Astrocyte of the cerebellum (primary cell): ENCODE results near the gene CPNE5.

Experiments
- DNase-seq: peaks from one replicate; pipeline ENCODE4 v3.0.0-alpha.2; 2011; ENCODE audit warnings: low read depth
- H3K4me3 ChIP-seq: 2 replicates; pipeline ENCODE4 v1.5.1; 2011; ENCODE audit warnings: mild to moderate bottlenecking, low read depth, low read length, moderate library complexity
- CTCF ChIP-seq: IDR thresholded peaks from 2 replicates; pipeline ENCODE4 v1.5.1; 2012; ENCODE audit warnings: low read length, low read depth, moderate library complexity, mild to moderate bottlenecking; ENCODE audit errors: missing control alignments
- in situ Hi-C: cut with HindIII; loops from 2 replicates; pipeline ENCODE4 v1.10.0; 2017; ENCODE audit warnings: low sequenced_read_pairs

CPNE5 gene

GRCh38 chr6:36875250-36875633 lies 36.0 kb upstream of the CPNE5 start:
- in situ Hi-C loops = no loop called here
- no peak for DNase-seq
- TF ChIP-seq CTCF = no peak
- H3K4me3 ChIP-seq = peak overlapping the region; percentile 80

- TF ChIP-seq CTCF = no peak
- in situ Hi-C loops = no loop called here
- DNase-seq = peak; percentile 80
- peak within 1 kb of the TSS; percentile 80 for H3K4me3 ChIP-seq
Observed at GRCh38 chr6:36874443-36875249, 35.4 kb upstream of the CPNE5 start, which contains the start of gene PPIL1. Gene PPIL1, minus strand, starts transcription at chr6:36874803. Its CDS starts 31 bp downstream, at chr6:36874772.

- in situ Hi-C loops = no loop called here
- peak overlapping the region; percentile 80 for H3K4me3 ChIP-seq
- DNase-seq = no peak
- peak; percentile 27 for TF ChIP-seq CTCF
Observed at GRCh38 chr6:36873612-36874442, 34.6 kb upstream of the CPNE5 start.

- no peak for DNase-seq
- in situ Hi-C loops = no loop called here
- no peak overlapping the region for H3K4me3 ChIP-seq
- no peak for TF ChIP-seq CTCF
Observed at GRCh38 chr6:36873115-36873514, 33.9 kb upstream of the CPNE5 start.

- H3K4me3 ChIP-seq = no peak overlapping the region
- no peak for DNase-seq
Observed at GRCh38 chr6:36871686-36872085, 32.4 kb upstream of the CPNE5 start.

More at GRCh38 chr6:36871686-36872085, 32.4 kb upstream of the CPNE5 start:
- in situ Hi-C loops = no loop called here
- TF ChIP-seq CTCF = no peak
